Fibroblast of the conjunctiva (primary cell): Measurements from ENCODE around the gene ADAMTS14.

Experiments used
- DNase-seq: peaks from one replicate; pipeline ENCODE4 v3.0.0-alpha.2; 2010; ENCODE audit warnings: low read depth

The ADAMTS14 gene

GRCh38 chr10:70676511-70676910, 4.2 kb downstream of the ADAMTS14 start:
- no peak for DNase-seq

DNA sequence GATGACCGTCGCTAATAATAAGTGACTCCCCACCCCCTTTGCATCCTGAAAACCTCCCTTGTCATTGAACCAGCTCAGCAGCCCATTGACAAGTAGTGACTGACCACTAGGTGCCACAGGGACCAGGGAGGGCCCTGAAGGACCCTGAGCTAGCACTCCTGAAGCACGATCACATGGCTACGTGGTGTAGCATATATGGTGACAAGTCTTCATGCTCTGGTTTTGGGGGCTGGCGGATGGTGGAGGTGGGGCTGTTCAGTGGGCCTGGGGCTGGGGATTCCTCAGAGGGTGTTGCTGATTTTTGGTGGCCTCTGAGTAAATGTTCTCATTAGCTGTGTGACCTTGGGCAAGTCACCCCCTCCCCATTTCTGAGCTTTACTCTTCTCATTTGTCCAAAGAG, 4.7 kb downstream of the ADAMTS14 start:
- DNase-seq = no peak

- DNase-seq = no peak
These were observed 5.4 kb downstream of the ADAMTS14 start for GRCh38 chr10:70677620-70678249.

- DNase-seq = no peak
These were observed 5.9 kb downstream of the ADAMTS14 start for GRCh38 chr10:70678250-70678635.

DNA sequence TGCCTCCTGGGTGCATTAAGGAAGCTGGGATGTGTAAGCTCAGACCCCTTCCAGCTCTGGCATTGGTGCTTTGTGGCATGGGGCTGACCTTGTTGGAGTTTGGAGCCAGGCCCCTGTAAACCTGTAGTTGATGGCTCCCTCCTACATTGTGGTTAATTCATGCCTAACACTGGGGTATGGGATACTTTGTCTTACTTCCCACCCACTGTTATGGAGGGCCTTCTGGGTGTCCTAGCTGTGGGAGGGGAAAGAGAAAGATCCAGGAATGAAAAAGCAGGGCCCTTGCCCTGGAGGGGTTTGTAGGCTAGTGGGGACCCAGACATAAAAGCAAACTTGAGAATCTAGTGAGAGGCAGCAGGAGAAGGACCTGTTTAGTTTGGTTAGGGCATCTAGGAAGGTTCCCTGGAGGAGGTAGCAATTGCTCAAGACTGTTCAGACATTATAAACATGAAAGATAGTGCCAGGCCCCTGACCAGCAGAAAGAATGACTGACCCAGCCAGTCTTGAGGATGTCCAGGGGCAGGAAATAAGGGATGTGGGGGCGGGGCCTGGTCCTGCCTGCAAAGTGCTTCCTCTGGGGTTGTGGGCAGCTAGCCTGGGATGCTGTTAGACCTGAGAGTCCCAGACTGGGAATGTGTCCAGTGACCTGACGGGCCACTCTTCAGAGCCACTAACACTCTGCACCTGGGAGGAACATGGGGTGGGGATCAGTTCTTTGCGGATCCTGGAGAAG, 6.6 kb downstream of the ADAMTS14 start:
- no peak for DNase-seq

GRCh38 chr10:70679498-70679897, 7.2 kb downstream of the ADAMTS14 start:
- DNase-seq = peak; percentile 73

GRCh38 chr10:70680899-70681730, 8.8 kb downstream of the ADAMTS14 start:
- no peak for DNase-seq

- no peak for DNase-seq
These were observed 9.4 kb downstream of the ADAMTS14 start for GRCh38 chr10:70681731-70682005.

- DNase-seq = no peak
These were observed 10.8 kb downstream of the ADAMTS14 start for GRCh38 chr10:70682920-70683600.

DNA sequence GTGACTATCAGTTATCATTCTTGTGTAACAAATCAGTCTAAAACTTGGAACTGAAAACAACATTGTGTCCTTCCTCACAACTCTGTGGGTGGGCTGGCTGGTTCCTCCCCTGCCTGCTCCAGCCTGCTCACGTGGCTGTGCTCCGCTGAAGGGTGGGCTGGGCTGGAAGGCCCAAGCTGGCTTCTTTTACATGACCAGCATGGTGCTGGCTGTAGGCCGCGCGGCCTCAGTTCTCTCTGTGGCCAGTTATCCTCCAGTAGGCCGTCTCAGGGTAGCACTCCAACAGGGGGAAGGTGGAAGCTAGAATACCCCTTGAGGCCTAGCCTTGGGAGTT, 11.3 kb downstream of the ADAMTS14 start:
- DNase-seq = no peak

- no peak for DNase-seq
These were observed 11.6 kb downstream of the ADAMTS14 start for GRCh38 chr10:70683940-70684339.

DNA sequence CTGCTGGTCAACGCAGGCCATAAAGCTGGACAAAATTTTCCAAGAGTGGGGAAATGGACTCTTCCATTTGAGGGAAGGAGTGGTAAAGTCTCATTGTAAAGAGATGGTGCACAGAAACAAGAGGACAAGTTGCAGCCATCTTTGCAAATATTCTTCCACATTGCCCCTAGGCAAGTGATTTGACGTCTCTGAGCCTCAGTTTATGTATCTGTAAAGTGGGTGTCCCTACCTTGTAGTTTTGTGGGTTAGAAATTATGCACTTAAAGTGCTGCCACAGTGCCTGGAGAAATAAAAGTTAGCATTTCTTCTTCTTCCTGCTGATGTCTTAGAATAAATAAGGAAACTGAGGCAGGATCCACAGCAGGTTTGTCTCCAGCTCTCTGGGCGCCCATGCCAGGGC, 12.1 kb downstream of the ADAMTS14 start:
- no peak for DNase-seq

- no peak for DNase-seq
These were observed 12.6 kb downstream of the ADAMTS14 start for GRCh38 chr10:70684839-70685454.

- no peak for DNase-seq
These were observed 13.2 kb downstream of the ADAMTS14 start for GRCh38 chr10:70685455-70685911.

DNA sequence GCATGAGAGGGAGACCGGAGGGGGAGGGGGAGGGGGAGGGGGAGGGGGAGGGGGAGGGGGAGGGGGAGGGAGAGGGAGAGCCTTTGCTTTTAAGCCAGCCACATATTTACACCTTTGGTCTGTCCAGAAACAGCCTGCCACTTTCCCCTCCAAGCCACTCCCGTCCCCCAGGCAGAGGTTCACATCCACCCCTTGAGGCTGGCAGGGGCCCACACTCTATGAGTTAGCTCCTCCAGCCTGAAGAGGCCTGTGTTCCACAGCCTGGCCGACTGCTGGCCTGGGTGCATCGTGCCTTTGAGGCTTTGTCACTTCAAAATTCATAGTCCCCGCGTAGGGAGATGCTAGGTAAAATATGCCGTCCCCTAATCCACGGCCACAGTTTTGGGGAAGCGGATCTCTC, 16.5 kb downstream of the ADAMTS14 start:
- DNase-seq = no peak

- no peak for DNase-seq
These were observed 17.4 kb downstream of the ADAMTS14 start for GRCh38 chr10:70689661-70690060.

- DNase-seq = no peak
These were observed 18.3 kb downstream of the ADAMTS14 start for GRCh38 chr10:70690589-70690988.

- DNase-seq = no peak
These were observed 19.3 kb downstream of the ADAMTS14 start for GRCh38 chr10:70691611-70692010.

GRCh38 chr10:70692043-70692603, 19.8 kb downstream of the ADAMTS14 start:
- no peak for DNase-seq

GRCh38 chr10:70693619-70694335, 21.5 kb downstream of the ADAMTS14 start:
- DNase-seq = peak; percentile 87
